IMR-90 (cell line): ENCODE results near the gene FMNL3. TPM values are rescaled to one million over a fixed set of nuclear protein-coding genes. Genes with fewer than 3 reads are reported as not detected.
A peak's percentile ranks its signal among the peaks of the same experiment; 100 is the strongest.

Experiments used
- ATAC-seq: fragments of 200-7000 bp; cut with Tn5 transposase; 2 replicates; pipeline ENCODE4 v1.9.1; 2020; ENCODE audit warnings: low read depth, mild to moderate bottlenecking, moderate library complexity
- Bru-seq: library from RNA; stranded (reverse); fragments of 400-500 nt; gene quantifications from one replicate; lab custom pipeline; 2021; lab: Mats Ljungman, UMichigan
- BruChase-seq, 2 experiments: library from RNA; stranded (reverse); fragments of 400-500 nt; gene quantifications; one replicate each; lab custom pipeline; 2021; lab: Mats Ljungman, UMichigan
- BruUV-seq: library from RNA; stranded (reverse); fragments of 400-500 nt; replicated peaks from 2 replicates; lab custom pipeline; 2021; lab: Mats Ljungman, UMichigan
- CTCF ChIA-PET: fragments of 300-600 bp; formaldehyde crosslinking; extraction: SDS; loops from one replicate; lab custom pipeline; 2021; ENCODE audit warnings: antibody characterized with exemption; lab: Yijun Ruan, JAX
- POLR2A ChIA-PET: fragments of 300-600 bp; sonication (Branson Sonifier 250); formaldehyde crosslinking; loops from one replicate; lab custom pipeline; 2022; ENCODE audit warnings: antibody characterized with exemption; ENCODE audit not compliant: unreplicated experiment; lab: Charles Lee
- DNase-seq: peaks from one replicate; pipeline ENCODE4 v3.0.0; 2013
- H2AFZ ChIP-seq: replicated peaks from 2 replicates; pipeline ENCODE3; 2013; ENCODE audit warnings: low read length, mild to moderate bottlenecking; ENCODE audit not compliant: poor library complexity
- H2AK5ac ChIP-seq: 2 replicates; pipeline ENCODE4 v1.6.1; 2013; ENCODE audit warnings: low read depth, low read length, inconsistent platforms
- H2AK9ac ChIP-seq: replicated peaks from 2 replicates; pipeline ENCODE3; 2013; ENCODE audit warnings: mild to moderate bottlenecking, low read depth, low read length, moderate library complexity; ENCODE audit not compliant: poor library complexity
- H2BK120ac ChIP-seq: 2 replicates; pipeline ENCODE4 v1.6.1; 2013; ENCODE audit warnings: low read depth, low read length, inconsistent platforms
- H2BK15ac ChIP-seq: 3 replicates; pipeline ENCODE4 v1.6.1; 2013; ENCODE audit warnings: low read depth, low read length, inconsistent platforms
- H2BK20ac ChIP-seq: 2 replicates; pipeline ENCODE4 v1.6.1; 2013; ENCODE audit warnings: low read depth, mild to moderate bottlenecking, inconsistent platforms, low read length, moderate library complexity
- H2BK5ac ChIP-seq: 2 replicates; pipeline ENCODE4 v1.6.1; 2013; ENCODE audit warnings: mild to moderate bottlenecking, low read depth, low read length, inconsistent platforms; ENCODE audit not compliant: poor library complexity, severe bottlenecking
- H3K14ac ChIP-seq: replicated peaks from 2 replicates; pipeline ENCODE4 v1.6.1; 2013; ENCODE audit warnings: low read depth, low read length, inconsistent platforms
- H3K18ac ChIP-seq: 2 replicates; pipeline ENCODE4 v1.6.1; 2013; ENCODE audit warnings: low read depth, low read length, control low read depth
- H3K23ac ChIP-seq: 2 replicates; pipeline ENCODE4 v1.6.1; 2013; ENCODE audit warnings: low read depth, low read length, inconsistent platforms
- H3K27ac ChIP-seq: 2 replicates; pipeline ENCODE4 v1.5.1; 2013; ENCODE audit warnings: mild to moderate bottlenecking, control low read depth, low read length; ENCODE audit not compliant: insufficient read depth
- H3K27me3 ChIP-seq: 2 replicates; pipeline ENCODE4 v1.6.1; 2013; ENCODE audit warnings: low read length; ENCODE audit not compliant: control insufficient read depth, insufficient read depth
- H3K36me3 ChIP-seq: 2 replicates; pipeline ENCODE4 v1.6.1; 2013; ENCODE audit warnings: low read length, mixed read lengths; ENCODE audit not compliant: control insufficient read depth, insufficient read depth
- H3K4ac ChIP-seq: 2 replicates; pipeline ENCODE4 v1.6.1; 2013; ENCODE audit warnings: low read depth, low read length, inconsistent platforms
- H3K4me1 ChIP-seq: 2 replicates; pipeline ENCODE4 v1.6.1; 2013; ENCODE audit warnings: low read length, mixed read lengths; ENCODE audit not compliant: control insufficient read depth, insufficient read depth
- H3K4me2 ChIP-seq: 2 replicates; pipeline ENCODE4 v1.6.1; 2013; ENCODE audit warnings: low read depth, mild to moderate bottlenecking, control low read depth, low read length, moderate library complexity
- H3K4me3 ChIP-seq: 2 replicates; pipeline ENCODE4 v1.5.1; 2013; ENCODE audit warnings: low read depth, mild to moderate bottlenecking, control low read depth, low read length, moderate library complexity; ENCODE audit not compliant: insufficient read depth
- H3K56ac ChIP-seq: 2 replicates; pipeline ENCODE4 v1.6.1; 2013; ENCODE audit warnings: low read length, inconsistent platforms; ENCODE audit not compliant: insufficient read depth; ENCODE audit errors: extremely low read depth
- H3K79me1 ChIP-seq, 2 experiments: 2 replicates each; pipeline ENCODE4 v1.6.1; 2013; ENCODE audit warnings: low read length in 2 of 2, inconsistent platforms in 1 of 2, low read depth in 1 of 2
- H3K9ac ChIP-seq: 2 replicates; pipeline ENCODE4 v1.6.1; 2013; ENCODE audit warnings: low read depth, low read length, control low read depth
- H3K9me1 ChIP-seq: 2 replicates; pipeline ENCODE4 v1.6.1; 2013; ENCODE audit warnings: low read length, inconsistent platforms; ENCODE audit not compliant: insufficient read depth
- H3K9me3 ChIP-seq: 2 replicates; pipeline ENCODE4 v1.6.1; 2013; ENCODE audit warnings: low read length; ENCODE audit not compliant: control insufficient read depth, insufficient read depth
- H4K20me1 ChIP-seq: 2 replicates; pipeline ENCODE4 v1.6.1; 2013; ENCODE audit warnings: low read length, inconsistent platforms; ENCODE audit not compliant: insufficient read depth
- H4K5ac ChIP-seq: 2 replicates; pipeline ENCODE4 v1.6.1; 2013; ENCODE audit warnings: mild to moderate bottlenecking, low read depth, low read length, control low read depth
- H4K8ac ChIP-seq, 2 experiments: 2 replicates each; pipeline ENCODE4 v1.6.1; 2013; ENCODE audit warnings: low read depth in 2 of 2, low read length in 2 of 2, control low read depth in 1 of 2, inconsistent platforms in 1 of 2
- H4K91ac ChIP-seq: 2 replicates; pipeline ENCODE4 v1.6.1; 2013; ENCODE audit warnings: low read depth, low read length, inconsistent platforms; ENCODE audit not compliant: insufficient read depth
- FOS ChIP-seq: fragments of 150-350 bp; IDR thresholded peaks from 2 replicates; pipeline ENCODE4 v1.6.1; 2016; ENCODE audit warnings: low read depth, low read length
- MAZ ChIP-seq: IDR thresholded peaks from 2 replicates; pipeline ENCODE4 v1.6.1; 2012; ENCODE audit warnings: low read depth, mild to moderate bottlenecking, low read length, improper control_type of control experiment, moderate library complexity, borderline replicate concordance
- NFE2L2 ChIP-seq: fragments of 150-350 bp; IDR thresholded peaks from 2 replicates; pipeline ENCODE4 v1.6.1; 2016; ENCODE audit warnings: low read depth, mild to moderate bottlenecking, low read length
- POLR2A ChIP-seq: IDR thresholded peaks from 2 replicates; pipeline ENCODE4 v1.6.1; 2012; ENCODE audit warnings: mild to moderate bottlenecking, low read depth, low read length
- RAD21 ChIP-seq: IDR thresholded peaks from 2 replicates; pipeline ENCODE4 v1.6.1; 2012; ENCODE audit warnings: low read length, improper control_type of control experiment
- RCOR1 ChIP-seq: IDR thresholded peaks from 2 replicates; pipeline ENCODE4 v1.6.1; 2012; ENCODE audit warnings: mild to moderate bottlenecking, low read length, improper control_type of control experiment; ENCODE audit not compliant: insufficient replicate concordance
- SMC3 ChIP-seq: fragments of 150-350 bp; IDR thresholded peaks from 2 replicates; pipeline ENCODE4 v1.6.1; 2016; ENCODE audit warnings: low read depth, mild to moderate bottlenecking, antibody characterized with exemption, low read length, moderate library complexity
- WGBS, 2 experiments: methylation state at CpG; one replicate each; pipeline versions ENCODE4 v1.1.5 to v1.1.7; 2013; ENCODE audit warnings: missing lambda C conversion rate in 2 of 2; ENCODE audit not compliant: insufficient read length in 1 of 2; ENCODE audit errors: extremely low coverage in 2 of 2; 5-methylcytosine and 5-hydroxymethylcytosine counted together
- dilution Hi-C: fragments of 300-500 bp; cut with HindIII; formaldehyde crosslinking; loops from one replicate; pipeline ENCODE4 v1.14.3; 2018; ENCODE audit warnings: low sequenced_read_pairs; ENCODE audit not compliant: unreplicated experiment
- in situ Hi-C: fragments of 300-500 bp; cut with MboI; formaldehyde crosslinking; loops from 3 replicates; pipeline ENCODE4 v1.14.3; 2019; ENCODE audit warnings: low sequenced_read_pairs, inconsistent platforms, mixed read lengths
- intact Hi-C: fragments of 100-400 bp; cut with micrococcal nuclease; formaldehyde crosslinking; loops from 2 replicates; pipeline ENCODE4 v1.10.0; 2022
- long read RNA-seq: library from polyadenylated mRNA; unstranded; transcript quantifications from one replicate; pipeline ENCODE4 v2.0.0, GENCODE V29; 2021; ENCODE audit not compliant: unreplicated experiment
- polyA plus RNA-seq, 3 experiments: library from polyadenylated mRNA; depleted of rRNA; stranded (reverse); fragments of >200 nt; gene quantifications; 2 replicates each; pipeline ENCODE4 v1.2.3, GENCODE V29; 2012; ENCODE audit warnings: low replicate concordance in 1 of 3
- total RNA-seq: library from RNA; depleted of rRNA; stranded (reverse); fragments of >200 nt; gene quantifications from 2 replicates; pipeline ENCODE4 v1.2.3, GENCODE V29; 2012; rRNA removed
- TF ChIP-seq, protein P1 (sequence below): fragments of 150-350 bp; IDR thresholded peaks from 2 replicates; pipeline ENCODE4 v1.6.1; 2017; ENCODE audit warnings: mild to moderate bottlenecking, antibody characterized with exemption, low read length, low read depth

Gene FMNL3, protein sequence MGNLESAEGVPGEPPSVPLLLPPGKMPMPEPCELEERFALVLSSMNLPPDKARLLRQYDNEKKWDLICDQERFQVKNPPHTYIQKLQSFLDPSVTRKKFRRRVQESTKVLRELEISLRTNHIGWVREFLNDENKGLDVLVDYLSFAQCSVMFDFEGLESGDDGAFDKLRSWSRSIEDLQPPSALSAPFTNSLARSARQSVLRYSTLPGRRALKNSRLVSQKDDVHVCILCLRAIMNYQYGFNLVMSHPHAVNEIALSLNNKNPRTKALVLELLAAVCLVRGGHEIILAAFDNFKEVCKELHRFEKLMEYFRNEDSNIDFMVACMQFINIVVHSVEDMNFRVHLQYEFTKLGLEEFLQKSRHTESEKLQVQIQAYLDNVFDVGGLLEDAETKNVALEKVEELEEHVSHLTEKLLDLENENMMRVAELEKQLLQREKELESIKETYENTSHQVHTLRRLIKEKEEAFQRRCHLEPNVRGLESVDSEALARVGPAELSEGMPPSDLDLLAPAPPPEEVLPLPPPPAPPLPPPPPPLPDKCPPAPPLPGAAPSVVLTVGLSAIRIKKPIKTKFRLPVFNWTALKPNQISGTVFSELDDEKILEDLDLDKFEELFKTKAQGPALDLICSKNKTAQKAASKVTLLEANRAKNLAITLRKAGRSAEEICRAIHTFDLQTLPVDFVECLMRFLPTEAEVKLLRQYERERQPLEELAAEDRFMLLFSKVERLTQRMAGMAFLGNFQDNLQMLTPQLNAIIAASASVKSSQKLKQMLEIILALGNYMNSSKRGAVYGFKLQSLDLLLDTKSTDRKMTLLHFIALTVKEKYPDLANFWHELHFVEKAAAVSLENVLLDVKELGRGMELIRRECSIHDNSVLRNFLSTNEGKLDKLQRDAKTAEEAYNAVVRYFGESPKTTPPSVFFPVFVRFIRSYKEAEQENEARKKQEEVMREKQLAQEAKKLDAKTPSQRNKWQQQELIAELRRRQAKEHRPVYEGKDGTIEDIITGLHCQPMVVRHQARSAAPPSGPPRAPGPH
- total RNA-seq (34.4 and 36.4 TPM in 2 replicates), polyA plus RNA-seq (2012; rRNA removed) (13.2 and 16.3 TPM in 2 replicates), Bru-seq, nascent RNA (percentile 60 among the genes with signal in this experiment), BruChase-seq, experiment 1, labeled RNA remaining after a 6-hour chase (percentile 79 among the genes with signal in this experiment), BruChase-seq, experiment 2, labeled RNA remaining after a 2-hour chase (percentile 80 among the genes with signal in this experiment)
- polyA plus RNA-seq (2012; cell fraction: cytosol; rRNA removed) = 7.6 TPM in 2 replicates
- polyA plus RNA-seq (2012; cell fraction: nucleus; rRNA removed; ENCODE audit: low replicate concordance) = 23.2 and 32.5 TPM in 2 replicates
- long read RNA-seq, partial matches to known transcripts = 2 of 11 reads
- long read RNA-seq, other reads (novel, unspliced or antisense) = 9 of 11 reads

DNA sequence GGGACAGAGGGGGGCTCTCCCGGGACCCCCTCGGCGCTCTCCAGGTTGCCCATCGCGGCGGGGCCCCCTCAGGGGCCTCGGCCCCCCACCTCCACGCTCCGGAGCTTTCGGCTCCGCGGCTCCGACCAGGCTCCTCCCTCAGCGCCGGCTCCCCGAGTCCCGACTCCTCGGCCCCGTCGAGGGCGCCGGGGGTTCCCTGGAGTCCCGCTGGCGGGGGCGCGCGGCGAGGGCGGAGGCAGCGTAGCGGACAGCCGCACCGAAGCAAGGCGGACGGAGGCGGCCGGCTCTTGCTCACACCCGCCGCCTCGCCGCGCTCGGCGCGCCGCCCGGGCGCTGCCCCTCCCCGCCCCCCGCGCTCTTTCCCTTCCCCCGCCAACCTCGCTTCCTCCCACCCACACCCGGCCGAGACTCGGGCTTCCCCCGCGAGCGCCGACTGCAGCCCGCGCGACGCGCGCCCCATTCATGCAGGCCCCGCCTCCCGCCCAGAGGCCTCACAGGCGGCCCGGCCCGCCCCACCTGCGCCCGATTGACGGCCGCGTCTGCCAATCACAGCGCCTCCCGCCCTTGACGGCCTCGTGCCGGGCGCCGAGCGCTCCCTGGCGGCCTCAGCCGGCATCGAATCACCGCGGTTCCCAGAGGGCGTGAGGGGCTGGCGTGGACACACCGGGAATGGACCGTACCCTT, at the start of gene FMNL3:
TSS of gene FMNL3 (minus strand) at position 278 of the 684 bp plus-strand sequence. CDS start at position 53, 225 bp downstream.
- ChIA-PET POLR2A (no interaction called here), CTCF (interaction anchor here (0.5 to 1.8 kb wide), 4 partner anchors 34 to 70 kb away, joined by 3 to 5 read pairs (median 4); partner anchors contain the start of gene TMBIM6)
- H3K56ac ChIP-seq = peak within 1 kb of the TSS; percentile 45
- H3K36me3 ChIP-seq = no peaks in the 10 kb centered on the region
- H3K27ac ChIP-seq = peak within 1 kb of the TSS; percentile 92
- H2AK9ac ChIP-seq = peak within 1 kb of the TSS; percentile 84
- WGBS, 2 experiments = 0% methylated on average over 33 of the region's 93 CpGs; no CpG with 5 or more reads in 1 of the 2 experiments
- H2AFZ ChIP-seq = peak within 1 kb of the TSS; percentile 82
- peak within 1 kb of the TSS; percentile 80 for H3K14ac ChIP-seq
- H2BK15ac ChIP-seq = peak within 1 kb of the TSS; percentile 67; the same call in 1 of the 3 replicates
- peak; percentile 95 for DNase-seq
- dilution Hi-C loops (no loop called here), in situ Hi-C loops (loop anchor here (5.0 kb wide), 1 partner anchor 65 kb away; no protein-coding TSS in a partner anchor), intact Hi-C loops (loop anchor here (1.0 to 2.0 kb wide), 4 partner anchors 34 to 70 kb away; partner anchors contain the start of gene TMBIM6)
- peak within 1 kb of the TSS; percentile 76 for H3K4me2 ChIP-seq
- peaks cover 5% of the 10 kb centered on the region for H3K9me3 ChIP-seq
- H3K18ac ChIP-seq = peak within 1 kb of the TSS; percentile 39
- H4K5ac ChIP-seq = peak within 1 kb of the TSS; percentile 52
- H3K9ac ChIP-seq = peak within 1 kb of the TSS; percentile 92
- peaks cover 10 to 38% of the 10 kb centered on the region in 2 experiments for H3K79me1 ChIP-seq
- H2BK5ac ChIP-seq = peak within 1 kb of the TSS; percentile 69
- 0 out of 2 replicates have a peak within 1 kb of the TSS, but pooled peaks have one; percentile 5 for H2BK20ac ChIP-seq
- peak within 1 kb of the TSS; percentile 67 for H4K91ac ChIP-seq
- BruUV-seq = no TSS peak
- H2BK120ac ChIP-seq = peak within 1 kb of the TSS; percentile 34
- H4K8ac ChIP-seq = peak within 1 kb of the TSS; percentile 2 to 69; a peak in 2 of 4 replicates
- H4K20me1 ChIP-seq = peaks cover 19% of the 10 kb centered on the region; the same call in 1 of the 2 replicates
- peak within 1 kb of the TSS; percentile 92 for H3K23ac ChIP-seq
- H3K4ac ChIP-seq = peak within 1 kb of the TSS; percentile 89
- H2AK5ac ChIP-seq = peak within 1 kb of the TSS; percentile 80
- peaks cover 14% of the 10 kb centered on the region for H3K27me3 ChIP-seq
- H3K9me1 ChIP-seq = peaks cover 15% of the 10 kb centered on the region
- H3K4me1 ChIP-seq = peaks cover 22% of the 10 kb centered on the region
- peak; percentile 94 for ATAC-seq
- H3K4me3 ChIP-seq = peak within 1 kb of the TSS; percentile 97
- peak; percentile 66 for TF ChIP-seq POLR2A
- TF ChIP-seq, protein P1, sequence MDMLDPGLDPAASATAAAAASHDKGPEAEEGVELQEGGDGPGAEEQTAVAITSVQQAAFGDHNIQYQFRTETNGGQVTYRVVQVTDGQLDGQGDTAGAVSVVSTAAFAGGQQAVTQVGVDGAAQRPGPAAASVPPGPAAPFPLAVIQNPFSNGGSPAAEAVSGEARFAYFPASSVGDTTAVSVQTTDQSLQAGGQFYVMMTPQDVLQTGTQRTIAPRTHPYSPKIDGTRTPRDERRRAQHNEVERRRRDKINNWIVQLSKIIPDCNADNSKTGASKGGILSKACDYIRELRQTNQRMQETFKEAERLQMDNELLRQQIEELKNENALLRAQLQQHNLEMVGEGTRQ = peak; percentile 64
- no peak for TF ChIP-seq RCOR1
- TF ChIP-seq FOS = peak; percentile 28; the same call in 1 of the 2 replicates
- TF ChIP-seq NFE2L2 = no peak
- peak; percentile 99 for TF ChIP-seq RAD21
- TF ChIP-seq SMC3 = peak; percentile 100
- TF ChIP-seq MAZ = peak; percentile 95
